ENCODE data around the gene PDE1C. TPM values are rescaled to one million over a fixed set of nuclear protein-coding genes. Genes with fewer than 3 reads are reported as not detected.

The PDE1C gene
- total and polyA plus RNA-seq, 3 donors from 2014 or later = 7.6 to 9.5 (median 9.5) TPM

GRCh38 chr7:31971049-31971667 is 99.0 kb downstream of the PDE1C start:
- no peaks in the 10 kb centered on the region for H3K36me3 ChIP-seq (ENCODE audit: low read depth, missing control alignments)
- WGBS, 2 donors = 79 to 88% methylated on average over 7 of the region's 7 CpGs
- intact Hi-C loops (cut with DNase I; ENCODE audit: low total_unique reads) = no loop called here
- no peak for DNase-seq
- no peaks in the 10 kb centered on the region for H3K4me1 ChIP-seq
- no peaks in the 10 kb centered on the region for H3K9me3 ChIP-seq
- no peak for TF ChIP-seq POLR2A (IDR thresholded peaks at IDR 0.05)
- no peak overlapping the region for H3K27ac ChIP-seq
- H3K27me3 ChIP-seq = no peaks in the 10 kb centered on the region
- H3K4me3 ChIP-seq = no peak overlapping the region

GRCh38 chr7:31970501-31970900 is 99.7 kb downstream of the PDE1C start:
- Histone ChIP-seq H3K27ac (no peak overlapping the region), H3K4me3 (no peak overlapping the region), H3K4me1 (no peaks in the 10 kb centered on the region), H3K9me3 (no peaks in the 10 kb centered on the region), H3K27me3 (no peaks in the 10 kb centered on the region), H3K36me3 (ENCODE audit: low read depth, missing control alignments) (no peaks in the 10 kb centered on the region)
- no peak for TF ChIP-seq POLR2A (IDR thresholded peaks at IDR 0.05)
- no peak for TF ChIP-seq CTCF (IDR thresholded peaks at IDR 0.05)
- intact Hi-C loops (cut with DNase I; ENCODE audit: low total_unique reads) = no loop called here
- no peak for DNase-seq

- intact Hi-C loops (cut with DNase I; ENCODE audit: low total_unique reads) = no loop called here
- no peaks in the 10 kb centered on the region for H3K9me3 ChIP-seq
- DNase-seq = no peak
- no peaks in the 10 kb centered on the region for H3K27me3 ChIP-seq
- H3K36me3 ChIP-seq (ENCODE audit: low read depth, missing control alignments) = no peaks in the 10 kb centered on the region
- WGBS, 2 donors = 83 to 86% methylated on average over 8 of the region's 8 CpGs
- no peaks in the 10 kb centered on the region for H3K4me1 ChIP-seq
- H3K4me3 ChIP-seq = no peak overlapping the region
- no peak for TF ChIP-seq CTCF (IDR thresholded peaks at IDR 0.05)
- no peak for TF ChIP-seq POLR2A (IDR thresholded peaks at IDR 0.05)
- no peak overlapping the region for H3K27ac ChIP-seq
Observed at GRCh38 chr7:31963569-31964175, 106.5 kb downstream of the PDE1C start.

GRCh38 chr7:31962246-31962645 is 108.0 kb downstream of the PDE1C start:
- no peak for DNase-seq
- Histone ChIP-seq H3K27ac (no peak overlapping the region), H3K36me3 (ENCODE audit: low read depth, missing control alignments) (no peaks in the 10 kb centered on the region), H3K9me3 (no peaks in the 10 kb centered on the region), H3K27me3 (no peaks in the 10 kb centered on the region), H3K4me1 (no peaks in the 10 kb centered on the region), H3K4me3 (no peak overlapping the region)
- intact Hi-C loops (cut with DNase I; ENCODE audit: low total_unique reads) = no loop called here
- TF ChIP-seq POLR2A (IDR thresholded peaks at IDR 0.05) = no peak

DNA sequence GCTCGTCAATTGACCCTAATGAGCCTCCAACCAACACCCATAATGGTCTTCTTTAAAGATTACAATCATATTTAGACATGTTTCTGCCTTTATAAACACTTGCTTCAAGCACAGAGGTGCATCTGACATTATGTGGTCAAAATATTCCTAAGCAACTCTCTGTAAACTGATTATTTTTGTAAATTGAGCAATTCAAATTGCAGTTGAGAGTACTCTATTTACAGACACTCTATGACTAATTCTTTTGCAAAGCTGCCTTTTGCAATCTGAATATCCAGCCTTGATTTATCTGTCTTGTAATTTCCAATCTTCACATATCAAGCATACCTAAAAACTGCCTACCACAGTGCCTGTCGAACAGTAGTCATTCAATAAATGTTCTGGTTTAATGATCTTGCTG is 112.0 kb downstream of the PDE1C start:
- Histone ChIP-seq H3K4me1 (no peaks in the 10 kb centered on the region), H3K27me3 (no peaks in the 10 kb centered on the region), H3K36me3 (ENCODE audit: low read depth, missing control alignments) (no peaks in the 10 kb centered on the region), H3K4me3 (no peak overlapping the region), H3K9me3 (no peaks in the 10 kb centered on the region), H3K27ac (no peak overlapping the region)
- no peak for DNase-seq
- WGBS, 2 donors = 86 to 88% methylated on average over 2 of the region's 2 CpGs
- intact Hi-C loops (cut with DNase I; ENCODE audit: low total_unique reads) = no loop called here
- TF ChIP-seq POLR2A (IDR thresholded peaks at IDR 0.05) (no peak), CTCF (IDR thresholded peaks at IDR 0.05) (no peak)

DNA sequence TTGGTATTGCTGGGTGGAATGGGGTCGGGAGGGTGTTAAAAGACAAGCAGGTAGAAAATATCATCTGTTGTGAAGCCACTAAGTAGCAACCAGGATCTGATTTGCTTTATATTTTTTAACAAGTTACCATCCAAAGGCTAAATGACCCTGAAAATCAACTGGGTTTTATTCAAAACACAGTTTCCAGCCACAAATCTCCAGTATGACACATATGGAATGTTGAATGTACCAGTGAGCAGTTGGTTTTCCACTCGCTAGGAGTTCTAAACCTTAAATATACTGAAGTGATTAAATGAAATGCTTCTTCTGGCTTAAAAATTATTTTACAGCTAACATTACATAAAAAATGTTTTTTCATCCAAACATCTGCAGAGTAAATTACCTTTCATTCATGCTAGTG is 112.5 kb downstream of the PDE1C start:
- intact Hi-C loops (cut with DNase I; ENCODE audit: low total_unique reads) = no loop called here
- no peak for DNase-seq
- Histone ChIP-seq H3K27ac (no peak overlapping the region), H3K9me3 (no peaks in the 10 kb centered on the region), H3K4me3 (no peak overlapping the region), H3K4me1 (no peaks in the 10 kb centered on the region), H3K27me3 (no peaks in the 10 kb centered on the region), H3K36me3 (ENCODE audit: low read depth, missing control alignments) (no peaks in the 10 kb centered on the region)
- WGBS, 2 donors = 75 to 91% methylated on average over 2 of the region's 2 CpGs
- TF ChIP-seq CTCF (IDR thresholded peaks at IDR 0.05) (no peak), POLR2A (IDR thresholded peaks at IDR 0.05) (no peak)
